Neural progenitor cell (in vitro differentiated cells): ENCODE measurements around the gene TSPAN3.

Experiments used
- CTCF ChIP-seq: fragments of 200-600 bp; sonication (generic); IDR thresholded peaks from 2 replicates; pipeline ENCODE4 v1.5.1; 2017; ENCODE audit warnings: antibody characterized with exemption, mild to moderate bottlenecking
- EZH2 ChIP-seq: fragments of 200-600 bp; sonication (generic); IDR thresholded peaks from 2 replicates; pipeline ENCODE4 v1.6.1; 2017; ENCODE audit warnings: antibody characterized with exemption, mild to moderate bottlenecking, moderate library complexity

GRCh38 chr15:76994971-76995945, 75.7 kb downstream of the TSPAN3 start, which contains the start of gene PSTPIP1:
- TF ChIP-seq CTCF (no peak), EZH2 (no peak)
